Activated CD8-positive, alpha-beta memory T cell treated with anti-CD3 and anti-CD28 coated beads, Interleukin-2, amount 50 U/mL, for 24 hours (primary cell): ENCODE data around the gene ZNF681.
"Not testable (repeated sequence)": the region's sequence is repeated elsewhere in the genome, so short reads cannot be mapped to it uniquely, and the experiment has no call there.

Source experiments
- DNase-seq: peaks from one replicate; pipeline ENCODE4 v3.0.0-alpha.2; 2020; ENCODE audit errors: extremely low read depth

ZNF681 gene

GRCh38 chr19:23758187-23759074, at the start of gene ZNF681:
Gene ZNF681 (minus strand): TSS chr19:23758891. CDS start chr19:23758749, 142 bp downstream.
- DNase-seq, result peak; percentile 72

GRCh38 chr19:23804676-23805075, 46.0 kb upstream of the ZNF681 start:
- no peak for DNase-seq

- DNase-seq, result no peak
Observed at GRCh38 chr19:23802290-23802689, 43.6 kb upstream of the ZNF681 start.

GRCh38 chr19:23801803-23802202, 43.1 kb upstream of the ZNF681 start:
- no peak for DNase-seq

GRCh38 chr19:23800868-23801267, 42.2 kb upstream of the ZNF681 start:
- no peak for DNase-seq

- DNase-seq, result no peak
Observed at GRCh38 chr19:23800271-23800670, 41.6 kb upstream of the ZNF681 start.

GRCh38 chr19:23799321-23799720, 40.6 kb upstream of the ZNF681 start:
- no peak for DNase-seq

- DNase-seq, result no peak
Observed at GRCh38 chr19:23795462-23795861, 36.8 kb upstream of the ZNF681 start.

- DNase-seq, result no peak
Observed at GRCh38 chr19:23792784-23793183, 34.1 kb upstream of the ZNF681 start.

GRCh38 chr19:23790641-23791488, 32.2 kb upstream of the ZNF681 start:
- no peak for DNase-seq

GRCh38 chr19:23789246-23789645, 30.6 kb upstream of the ZNF681 start:
- no peak for DNase-seq

GRCh38 chr19:23788411-23788810, 29.7 kb upstream of the ZNF681 start:
- no peak for DNase-seq

GRCh38 chr19:23787106-23787505, 28.4 kb upstream of the ZNF681 start:
- no peak for DNase-seq

- DNase-seq, result no peak
Observed at GRCh38 chr19:23785982-23786381, 27.3 kb upstream of the ZNF681 start.

GRCh38 chr19:23784274-23784673, 25.6 kb upstream of the ZNF681 start:
- no peak for DNase-seq

GRCh38 chr19:23783636-23784035, 24.9 kb upstream of the ZNF681 start:
- no peak for DNase-seq

- DNase-seq, result no peak
Observed at GRCh38 chr19:23779645-23780044, 21.0 kb upstream of the ZNF681 start.

GRCh38 chr19:23778566-23778965, 19.9 kb upstream of the ZNF681 start:
- no peak for DNase-seq

GRCh38 chr19:23778036-23778435, 19.3 kb upstream of the ZNF681 start:
- not testable (repeated sequence) for DNase-seq

- no peak for DNase-seq
Observed at GRCh38 chr19:23777216-23777615, 18.5 kb upstream of the ZNF681 start.

- DNase-seq, result no peak
Observed at GRCh38 chr19:23776507-23777205, 18.0 kb upstream of the ZNF681 start.

GRCh38 chr19:23774524-23774971, 15.9 kb upstream of the ZNF681 start:
- no peak for DNase-seq
